PC-9 (cell line): ENCODE data around the gene SCAF8. TPM values are rescaled to one million over a fixed set of nuclear protein-coding genes. Genes with fewer than 3 reads are reported as not detected.

Source experiments
- BruUV-seq: library from RNA; stranded (reverse); fragments of 400-500 nt; replicated peaks from 2 replicates; lab custom pipeline; 2021; lab: Mats Ljungman, UMichigan
- CTCF ChIA-PET: fragments of 300-600 bp; sonication (Branson Sonifier 250); formaldehyde crosslinking; loops from one replicate; lab custom pipeline; 2022; ENCODE audit warnings: antibody characterized with exemption; lab: Charles Lee
- POLR2A ChIA-PET: fragments of 300-600 bp; sonication (Branson Sonifier 250); formaldehyde crosslinking; loops from one replicate; lab custom pipeline; 2022; ENCODE audit warnings: antibody characterized with exemption; ENCODE audit not compliant: unreplicated experiment; lab: Charles Lee
- DNase-seq, 2 experiments: peaks; one replicate each; pipeline versions ENCODE4 v3.0.0 to v3.0.0-alpha.2; 2015 to 2022; ENCODE audit warnings: mixed read lengths in 1 of 2
- H2AFZ ChIP-seq: fragments of 200-600 bp; sonication (generic); 2 replicates; pipeline ENCODE4 v1.8.1; 2017; ENCODE audit warnings: antibody characterized with exemption
- H3F3A ChIP-seq: fragments of 200-600 bp; sonication (generic); 2 replicates; pipeline ENCODE4 v1.8.1; 2017; ENCODE audit warnings: antibody characterized with exemption, mild to moderate bottlenecking, low read depth; ENCODE audit not compliant: insufficient read depth
- H3K27ac ChIP-seq: fragments of 200-600 bp; sonication (generic); 2 replicates; pipeline ENCODE4 v1.6.1; 2016; ENCODE audit warnings: mixed run types
- H3K27me3 ChIP-seq: fragments of 200-600 bp; sonication (generic); 2 replicates; pipeline ENCODE4 v1.6.1; 2016; ENCODE audit warnings: low read depth, mixed run types; ENCODE audit not compliant: insufficient read depth
- H3K36me3 ChIP-seq: fragments of 200-600 bp; sonication (generic); 2 replicates; pipeline ENCODE4 v1.6.1; 2016; ENCODE audit warnings: low read depth, mixed run types
- H3K4me1 ChIP-seq: fragments of 200-600 bp; sonication (generic); replicated peaks from 2 replicates; pipeline ENCODE4 v1.6.1; 2016; ENCODE audit warnings: mixed run types; ENCODE audit not compliant: insufficient read depth
- H3K4me2 ChIP-seq: fragments of 200-600 bp; sonication (generic); 2 replicates; pipeline ENCODE4 v1.6.1; 2017; ENCODE audit warnings: mixed run types
- H3K4me3 ChIP-seq: fragments of 200-600 bp; sonication (generic); 2 replicates; pipeline ENCODE4 v1.6.1; 2016; ENCODE audit warnings: mixed run types
- H3K79me2 ChIP-seq: fragments of 200-600 bp; sonication (generic); 2 replicates; pipeline ENCODE4 v1.6.1; 2017; ENCODE audit warnings: low read depth, mixed run types
- H3K9me2 ChIP-seq: fragments of 200-600 bp; sonication (generic); 2 replicates; pipeline ENCODE4 v1.8.1; 2017; ENCODE audit warnings: mild to moderate bottlenecking; ENCODE audit not compliant: insufficient read depth
- H3K9me3 ChIP-seq: fragments of 200-600 bp; sonication (generic); 2 replicates; pipeline ENCODE4 v1.8.1; 2016; ENCODE audit warnings: low read depth; ENCODE audit not compliant: insufficient read depth
- H4K20me1 ChIP-seq: fragments of 200-600 bp; sonication (generic); 2 replicates; pipeline ENCODE4 v1.8.1; 2017; ENCODE audit not compliant: insufficient read depth
- CTCF ChIP-seq: fragments of 200-600 bp; sonication (generic); conservative IDR thresholded peaks from 2 replicates; pipeline ENCODE4 v1.6.1; 2017; ENCODE audit warnings: mixed run types, antibody characterized with exemption, mild to moderate bottlenecking, moderate library complexity
- EZH2 ChIP-seq: fragments of 200-600 bp; sonication (generic); IDR thresholded peaks from 2 replicates; pipeline ENCODE4 v1.8.0; 2017; ENCODE audit warnings: antibody characterized with exemption, low read depth
- intact Hi-C: fragments of 100-400 bp; cut with micrococcal nuclease; formaldehyde crosslinking; loops from one replicate; pipeline ENCODE4 v1.10.0; 2022; ENCODE audit not compliant: unreplicated experiment
- total RNA-seq: library from RNA; stranded (reverse); gene quantifications from 2 replicates; pipeline ENCODE4 v1.2.3, GENCODE V29; 2021

The SCAF8 gene
- total RNA-seq, 1 experiment from 2014 or later: 22.7 TPM

DNA sequence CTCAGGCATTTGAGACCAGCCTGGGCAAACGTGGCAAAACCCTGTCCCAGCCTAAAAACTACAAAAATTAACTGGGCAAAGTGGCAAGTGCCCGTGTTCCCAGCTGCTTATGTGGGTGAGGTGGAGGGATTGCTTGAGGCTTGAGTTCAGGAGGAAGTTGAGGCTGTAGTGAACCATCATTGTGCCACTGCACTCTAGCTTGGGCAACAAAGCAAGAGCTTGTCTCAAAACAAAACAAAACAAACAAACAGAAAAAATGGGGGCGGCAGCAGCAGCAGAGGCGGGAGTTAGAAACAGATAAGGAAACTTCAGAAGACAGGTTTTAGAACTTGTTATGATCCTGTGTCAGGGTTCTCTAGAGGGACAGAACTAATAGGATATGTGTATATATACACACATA, 49.0 kb downstream of the SCAF8 start:
- no peak overlapping the region for H3K4me3 ChIP-seq
- no peaks in the 10 kb centered on the region; the same call in 1 of the 2 replicates for H3F3A ChIP-seq
- no peaks in the 10 kb centered on the region for H3K9me2 ChIP-seq
- no peaks in the 10 kb centered on the region for H3K9me3 ChIP-seq
- no peak overlapping the region for H3K27ac ChIP-seq
- H3K27me3 ChIP-seq: no peaks in the 10 kb centered on the region
- H4K20me1 ChIP-seq: peaks cover 51% of the 10 kb centered on the region
- peaks cover 19% of the 10 kb centered on the region for H3K4me1 ChIP-seq
- ChIA-PET POLR2A (no interaction called here), CTCF (no interaction called here)
- H3K4me2 ChIP-seq: no peak overlapping the region
- H3K79me2 ChIP-seq: peaks cover 84% of the 10 kb centered on the region
- no peak for TF ChIP-seq CTCF
- no peak for TF ChIP-seq EZH2
- no peak overlapping the region for H2AFZ ChIP-seq
- intact Hi-C loops: no loop called here
- BruUV-seq: no TSS peak
- no peak for DNase-seq
- H3K36me3 ChIP-seq: peaks cover 5% of the 10 kb centered on the region; the same call in 1 of the 2 replicates

- Histone ChIP-seq H2AFZ (no peak overlapping the region), H3K4me3 (no peak overlapping the region), H3K9me3 (no peaks in the 10 kb centered on the region), H3K79me2 (peaks cover 82% of the 10 kb centered on the region), H3K27me3 (no peaks in the 10 kb centered on the region), H3K4me2 (no peak overlapping the region), H4K20me1 (peaks cover 50% of the 10 kb centered on the region), H3K27ac (no peak overlapping the region), H3K9me2 (no peaks in the 10 kb centered on the region), H3K36me3 (peaks cover 5% of the 10 kb centered on the region; the same call in 1 of the 2 replicates), H3F3A (no peaks in the 10 kb centered on the region; the same call in 1 of the 2 replicates), H3K4me1 (peaks cover 19% of the 10 kb centered on the region)
- no peak for DNase-seq
- TF ChIP-seq EZH2: no peak
- no peak for TF ChIP-seq CTCF
- POLR2A ChIA-PET: no interaction called here
- no TSS peak for BruUV-seq
- intact Hi-C loops: no loop called here
- CTCF ChIA-PET: no interaction called here
Measured at GRCh38 chr6:154783229-154783628, 50.0 kb downstream of the SCAF8 start.

GRCh38 chr6:154785075-154785474, 51.9 kb downstream of the SCAF8 start:
- intact Hi-C loops: no loop called here
- H3F3A ChIP-seq: peaks cover 4% of the 10 kb centered on the region; the same call in 1 of the 2 replicates
- BruUV-seq: no TSS peak
- H2AFZ ChIP-seq: no peak overlapping the region
- no peak overlapping the region for H3K4me2 ChIP-seq
- no peak for TF ChIP-seq EZH2
- TF ChIP-seq CTCF: no peak
- no peak for DNase-seq
- ChIA-PET POLR2A (no interaction called here), CTCF (no interaction called here)
- H3K36me3 ChIP-seq: peaks cover 11% of the 10 kb centered on the region; the same call in 1 of the 2 replicates
- H3K9me2 ChIP-seq: no peaks in the 10 kb centered on the region
- no peak overlapping the region for H3K4me3 ChIP-seq
- H4K20me1 ChIP-seq: peaks cover 46% of the 10 kb centered on the region
- peaks cover 19% of the 10 kb centered on the region for H3K4me1 ChIP-seq
- H3K9me3 ChIP-seq: no peaks in the 10 kb centered on the region
- H3K79me2 ChIP-seq: peaks cover 85% of the 10 kb centered on the region
- H3K27ac ChIP-seq: no peak overlapping the region
- H3K27me3 ChIP-seq: no peaks in the 10 kb centered on the region
